Nucleus accumbens (tissue), 56 donors: ENCODE results near the gene PLPPR4.
"Not testable (repeated sequence)": the region's sequence is repeated elsewhere in the genome, so short reads cannot be mapped to it uniquely, and the experiment has no call there.

Source experiments
- DNase-seq, 56 donors: peaks; one replicate each; lab custom pipeline; 2025; lab: John Stamatoyannopoulos, UW

The PLPPR4 gene

GRCh38 chr1:99268021-99268420 is 3.7 kb downstream of the PLPPR4 start:
- no peak for DNase-seq

- no peak for DNase-seq
Observed at GRCh38 chr1:99269321-99269720, 5.0 kb downstream of the PLPPR4 start.

GRCh38 chr1:99270646-99271045 is 6.4 kb downstream of the PLPPR4 start:
- DNase-seq = no peak

GRCh38 chr1:99271249-99271648 is 7.0 kb downstream of the PLPPR4 start:
- DNase-seq = no peak

- no peak for DNase-seq
Observed at GRCh38 chr1:99277066-99277465, 12.8 kb downstream of the PLPPR4 start.

- DNase-seq = no peak
Observed at GRCh38 chr1:99279525-99279924, 15.2 kb downstream of the PLPPR4 start.

- DNase-seq = no peak
Observed at GRCh38 chr1:99281105-99281504, 16.8 kb downstream of the PLPPR4 start.

GRCh38 chr1:99282536-99282935 is 18.2 kb downstream of the PLPPR4 start:
- no peak for DNase-seq

- not testable (repeated sequence) for DNase-seq
Observed at GRCh38 chr1:99283521-99283920, 19.2 kb downstream of the PLPPR4 start.

GRCh38 chr1:99292886-99293285 is 28.6 kb downstream of the PLPPR4 start:
- no peak for DNase-seq

- peak in 14 of 56 donors; percentile 1 to 61 (median 23) for DNase-seq
Observed at GRCh38 chr1:99297923-99298322, 33.6 kb downstream of the PLPPR4 start.

GRCh38 chr1:99304725-99305282 is 40.5 kb downstream of the PLPPR4 start:
- DNase-seq = no peak

GRCh38 chr1:99305626-99306025 is 41.3 kb downstream of the PLPPR4 start:
- no peak for DNase-seq

GRCh38 chr1:99306056-99306455 is 41.8 kb downstream of the PLPPR4 start:
- no peak for DNase-seq

GRCh38 chr1:99306644-99307043 is 42.4 kb downstream of the PLPPR4 start:
- no peak for DNase-seq

GRCh38 chr1:99315305-99315704 is 51.0 kb downstream of the PLPPR4 start:
- no peak for DNase-seq

GRCh38 chr1:99326215-99326949 is 62.1 kb downstream of the PLPPR4 start:
- DNase-seq = no peak

GRCh38 chr1:99327357-99327756 is 63.1 kb downstream of the PLPPR4 start:
- no peak for DNase-seq

- no peak for DNase-seq
Observed at GRCh38 chr1:99328171-99328570, 63.9 kb downstream of the PLPPR4 start.

- no peak for DNase-seq
Observed at GRCh38 chr1:99331083-99331482, 66.8 kb downstream of the PLPPR4 start.

- DNase-seq = no peak
Observed at GRCh38 chr1:99331636-99332035, 67.3 kb downstream of the PLPPR4 start.

GRCh38 chr1:99332561-99332960 is 68.3 kb downstream of the PLPPR4 start:
- no peak for DNase-seq
